Choroid plexus epithelial cell (primary cell): Measurements from ENCODE around the gene LAX1.
"Not testable (repeated sequence)": the region's sequence is repeated elsewhere in the genome, so short reads cannot be mapped to it uniquely, and the experiment has no call there.

ENCODE experiments used
- DNase-seq: peaks from one replicate; pipeline ENCODE4 v3.0.0-alpha.2; 2010; ENCODE audit warnings: low read depth
- H3K4me3 ChIP-seq: 2 replicates; pipeline ENCODE4 v1.5.1; 2011; ENCODE audit warnings: low read depth, mild to moderate bottlenecking, control low read depth, low read length, moderate library complexity
- CTCF ChIP-seq: conservative IDR thresholded peaks from 2 replicates; pipeline ENCODE4 v1.5.1; 2011; ENCODE audit warnings: low read depth, mild to moderate bottlenecking, control low read depth, inconsistent platforms, low read length, moderate library complexity

Gene LAX1

DNA sequence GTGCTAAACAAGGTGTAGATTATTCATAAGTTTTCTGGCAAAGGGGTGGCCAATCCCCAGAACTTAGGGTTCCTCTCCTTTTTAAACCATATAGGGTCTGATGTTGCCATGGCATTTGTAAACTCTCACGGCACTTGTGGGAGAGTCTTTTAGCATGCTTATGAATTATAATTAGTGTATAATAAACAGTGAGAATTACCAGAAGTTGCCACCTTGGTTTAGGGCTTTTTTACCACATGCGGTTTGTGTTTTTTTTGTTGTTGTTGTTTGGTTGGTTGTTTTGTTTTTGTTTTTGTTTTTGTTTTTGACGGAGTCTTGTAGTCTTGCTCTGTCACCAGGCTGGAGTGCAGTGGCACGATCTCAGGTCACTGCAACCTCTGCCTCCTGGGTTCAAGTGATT, 8.9 kb upstream of the LAX1 start:
- DNase-seq = no peak
- no peak for TF ChIP-seq CTCF
- H3K4me3 ChIP-seq = no peak overlapping the region

GRCh38 chr1:203758749-203759148, 6.2 kb upstream of the LAX1 start:
- H3K4me3 ChIP-seq, DNase-seq: not testable (repeated sequence)

DNA sequence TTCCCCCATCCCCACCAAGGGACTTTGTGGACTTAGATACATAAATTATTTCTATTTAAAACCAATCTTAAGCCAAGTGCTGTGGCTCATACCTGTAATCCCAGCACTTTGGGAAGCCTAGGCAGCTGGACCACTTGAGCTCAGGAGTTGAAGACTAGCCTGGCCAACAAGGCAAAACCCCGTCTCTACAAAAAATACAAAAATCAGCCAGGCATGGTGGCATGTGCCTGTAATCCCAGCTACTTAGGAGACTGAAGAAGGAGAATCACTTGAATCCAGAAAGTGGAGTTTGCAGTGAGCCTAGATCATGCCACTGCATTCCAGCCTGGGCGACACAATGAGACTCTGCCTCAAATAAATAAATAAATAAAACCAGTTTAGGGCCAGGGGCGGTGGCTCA, 4.5 kb upstream of the LAX1 start:
- no peak overlapping the region for H3K4me3 ChIP-seq
- no peak for TF ChIP-seq CTCF
- DNase-seq = no peak

DNA sequence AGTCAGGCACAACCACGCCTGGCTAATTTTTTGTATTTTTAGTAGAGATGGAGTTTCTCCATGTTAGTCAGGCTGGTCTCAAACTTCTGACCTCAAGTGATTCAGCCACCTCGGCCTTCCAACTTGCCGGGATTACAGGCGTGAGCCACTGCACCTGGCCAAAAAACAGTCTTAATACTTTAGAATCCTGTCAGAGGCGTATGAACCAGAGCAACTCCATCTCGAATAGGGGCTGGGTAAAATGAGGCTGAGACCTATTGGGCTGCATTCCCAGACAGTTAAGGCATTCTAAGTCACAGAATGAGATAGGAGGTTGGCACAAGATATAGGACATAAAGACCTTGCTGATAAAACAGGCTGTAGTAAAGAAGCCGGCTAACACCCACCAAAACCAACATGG, 3.0 kb upstream of the LAX1 start:
- DNase-seq, H3K4me3 ChIP-seq: not testable (repeated sequence)

DNA sequence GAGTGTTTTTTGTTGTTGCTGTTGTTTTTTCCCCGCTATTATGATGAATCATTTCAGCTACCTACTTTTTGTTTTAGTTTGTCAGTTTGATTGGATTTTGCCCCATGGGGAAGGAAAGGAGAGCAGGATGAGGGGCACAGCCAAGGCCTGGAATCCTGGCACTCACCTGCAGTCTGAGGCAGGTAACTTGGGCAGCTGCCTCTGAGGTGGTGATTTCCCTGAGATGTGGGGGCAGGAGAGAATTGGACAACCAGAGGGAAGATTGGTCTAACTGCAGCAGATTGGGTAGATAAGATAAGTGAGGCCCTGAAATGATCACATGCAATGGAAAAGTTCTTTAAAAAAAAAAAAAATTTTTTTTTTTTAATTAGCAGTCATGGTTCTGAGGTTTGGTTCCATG, 1.5 kb upstream of the LAX1 start:
- DNase-seq = no peak
- no peak overlapping the region for H3K4me3 ChIP-seq
- no peak for TF ChIP-seq CTCF

DNA sequence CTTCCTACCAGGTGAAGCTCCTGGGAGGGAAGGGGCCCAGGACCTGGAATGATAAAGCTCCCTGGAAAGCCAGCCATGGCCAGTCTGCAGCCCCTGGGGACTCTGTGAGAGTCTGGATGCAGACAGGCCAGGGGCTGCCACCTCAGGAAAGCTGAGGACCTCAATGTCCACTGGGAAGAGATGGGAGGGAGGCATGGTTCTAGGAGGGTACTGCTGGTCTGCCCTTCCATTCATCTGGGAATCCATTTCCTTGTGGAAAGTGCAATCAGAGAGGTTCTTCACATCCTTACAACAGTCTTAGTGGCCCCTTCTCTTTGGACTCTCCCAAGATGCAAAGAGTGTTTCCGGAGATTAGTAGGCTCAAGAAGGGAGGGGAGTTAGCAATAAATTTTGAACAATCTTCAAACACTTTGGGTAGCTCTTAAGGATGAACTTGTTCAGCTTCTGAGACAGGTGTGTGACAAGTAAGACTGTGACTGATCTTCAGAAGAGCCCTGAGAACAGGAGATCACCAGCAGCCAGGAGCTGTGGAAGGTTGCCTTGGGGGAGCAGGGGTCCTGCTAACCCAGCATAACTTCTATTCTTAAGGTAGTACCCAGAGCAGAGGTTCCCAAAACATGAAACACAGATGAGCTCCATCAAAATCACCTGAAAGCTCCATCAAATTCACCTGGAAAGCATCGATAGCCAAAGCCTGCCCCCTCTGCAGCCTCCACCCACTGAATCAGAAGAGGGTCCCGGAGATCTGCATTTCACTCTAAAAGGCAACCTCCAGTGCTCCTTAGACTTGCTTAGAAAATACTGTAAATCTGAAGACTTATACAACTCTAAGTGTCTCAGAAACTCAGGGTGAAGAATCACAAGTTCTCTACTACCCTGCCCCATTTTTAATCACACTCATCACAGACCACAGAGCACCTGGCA, 616 bp upstream of the LAX1 start:
- DNase-seq = no peak
- H3K4me3 ChIP-seq = no peak overlapping the region

GRCh38 chr1:203768256-203768655, 3.3 kb downstream of the LAX1 start:
- no peak for TF ChIP-seq CTCF
- DNase-seq = no peak
- H3K4me3 ChIP-seq = no peak overlapping the region

More for the DNA sequence above, 616 bp upstream of the LAX1 start:
- no peak for TF ChIP-seq CTCF

DNA sequence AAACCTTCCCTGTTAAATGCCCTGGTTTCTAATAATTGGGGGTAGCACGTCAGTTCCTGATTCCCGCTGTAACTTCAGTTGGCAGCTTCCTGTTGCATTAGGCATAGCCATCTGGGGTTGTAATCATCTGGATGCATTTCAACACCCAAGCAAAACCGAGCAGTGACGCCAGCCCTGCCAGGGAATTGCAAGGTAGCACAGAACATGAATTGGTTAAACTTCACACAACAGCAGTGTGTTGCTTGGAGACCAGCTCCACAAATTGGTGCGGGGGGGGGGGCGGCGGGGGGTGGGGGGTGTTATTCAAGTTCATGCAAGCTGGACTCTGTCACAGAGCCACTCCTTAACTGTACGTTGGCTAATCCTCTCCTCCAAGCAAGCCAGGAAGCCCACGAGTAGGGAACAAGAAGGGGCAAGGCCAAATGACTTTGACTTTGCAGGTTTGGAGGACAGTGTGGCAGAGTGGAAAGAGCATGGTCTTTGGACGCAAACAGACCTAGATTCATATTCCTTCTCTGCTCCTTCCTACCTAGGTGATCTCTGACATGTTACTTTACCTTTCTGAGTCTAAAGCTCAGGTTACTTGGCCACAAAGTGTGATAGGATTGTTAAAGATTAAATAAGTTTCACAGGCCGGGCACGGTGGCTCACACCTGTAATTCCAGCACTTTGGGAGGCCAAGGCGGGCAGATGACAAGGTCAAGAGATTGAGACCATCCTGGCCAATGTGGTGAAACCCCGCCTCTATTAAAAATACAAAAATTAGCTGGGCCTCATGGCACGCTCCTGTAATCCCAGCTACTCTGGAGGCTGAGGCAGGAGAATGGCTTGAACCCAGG, 4.7 kb downstream of the LAX1 start:
- no peak for TF ChIP-seq CTCF
- peak; percentile 83 for DNase-seq
- no peak overlapping the region for H3K4me3 ChIP-seq
